NCI-H524 (cell line): ENCODE measurements around the gene ANKLE2.
"Not testable (repeated sequence)": the region's sequence is repeated elsewhere in the genome, so short reads cannot be mapped to it uniquely, and the experiment has no call there.

ENCODE experiments used
- DNase-seq, 2 experiments: peaks; one replicate each; lab custom pipeline; 2025; lab: John Stamatoyannopoulos, UW

ANKLE2 gene

DNA sequence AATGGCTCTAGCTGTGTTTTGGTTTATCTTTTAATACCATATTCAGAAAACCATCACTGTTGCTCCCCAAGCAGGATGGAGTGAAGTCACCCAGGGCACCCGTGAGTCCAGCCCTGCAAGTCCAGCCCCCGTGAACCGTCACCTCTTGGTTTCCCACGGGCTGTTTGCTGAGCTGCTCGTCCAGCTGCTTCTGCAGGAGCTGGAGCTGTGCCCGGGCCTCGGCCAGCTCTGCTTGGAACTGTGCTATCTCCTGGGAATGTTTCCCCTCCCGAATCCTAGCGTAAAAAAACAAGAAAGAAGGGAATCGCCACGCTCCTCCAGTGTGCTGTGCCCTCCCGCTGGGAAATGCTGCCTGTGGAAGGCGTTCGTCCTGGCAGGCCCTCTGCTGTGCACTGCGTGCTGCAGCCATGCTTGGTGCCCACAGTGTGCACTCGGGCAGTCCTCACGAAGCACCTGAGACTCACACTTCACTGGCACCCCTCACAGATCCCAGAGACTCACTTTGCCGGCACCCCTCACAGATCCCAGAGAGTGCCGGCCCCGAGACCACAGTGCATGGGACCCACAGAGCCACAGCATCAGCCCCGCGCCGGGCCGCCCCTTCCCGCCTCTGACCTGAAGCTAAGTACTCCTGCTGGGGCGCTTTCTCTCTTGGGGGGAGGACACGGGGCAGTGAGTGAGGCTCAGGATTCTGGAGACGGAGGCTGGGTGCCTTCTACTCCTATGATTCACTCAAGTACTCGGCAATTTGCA lies 15.4 kb upstream of the ANKLE2 start:
- DNase-seq, result no peak

DNA sequence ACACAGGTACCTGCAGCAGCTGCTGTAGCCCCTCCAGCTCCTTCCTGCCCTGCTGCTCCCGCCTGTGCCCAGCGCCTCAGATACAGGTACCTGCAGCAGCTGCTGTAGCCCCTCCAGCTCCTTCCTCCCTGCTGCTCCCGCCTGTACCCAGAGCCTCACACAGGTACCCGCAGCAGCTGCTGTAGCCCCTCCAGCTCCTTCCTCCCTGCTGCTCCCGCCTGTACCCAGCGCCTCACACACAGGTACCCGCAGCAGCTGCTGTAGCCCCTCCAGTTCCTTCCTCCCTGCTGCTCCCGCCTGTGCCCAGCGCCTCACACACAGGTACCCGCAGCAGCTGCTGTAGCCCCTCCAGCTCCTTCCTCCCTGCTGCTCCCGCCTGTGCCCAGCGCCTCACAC lies 14.6 kb upstream of the ANKLE2 start:
- not testable (repeated sequence) for DNase-seq

DNA sequence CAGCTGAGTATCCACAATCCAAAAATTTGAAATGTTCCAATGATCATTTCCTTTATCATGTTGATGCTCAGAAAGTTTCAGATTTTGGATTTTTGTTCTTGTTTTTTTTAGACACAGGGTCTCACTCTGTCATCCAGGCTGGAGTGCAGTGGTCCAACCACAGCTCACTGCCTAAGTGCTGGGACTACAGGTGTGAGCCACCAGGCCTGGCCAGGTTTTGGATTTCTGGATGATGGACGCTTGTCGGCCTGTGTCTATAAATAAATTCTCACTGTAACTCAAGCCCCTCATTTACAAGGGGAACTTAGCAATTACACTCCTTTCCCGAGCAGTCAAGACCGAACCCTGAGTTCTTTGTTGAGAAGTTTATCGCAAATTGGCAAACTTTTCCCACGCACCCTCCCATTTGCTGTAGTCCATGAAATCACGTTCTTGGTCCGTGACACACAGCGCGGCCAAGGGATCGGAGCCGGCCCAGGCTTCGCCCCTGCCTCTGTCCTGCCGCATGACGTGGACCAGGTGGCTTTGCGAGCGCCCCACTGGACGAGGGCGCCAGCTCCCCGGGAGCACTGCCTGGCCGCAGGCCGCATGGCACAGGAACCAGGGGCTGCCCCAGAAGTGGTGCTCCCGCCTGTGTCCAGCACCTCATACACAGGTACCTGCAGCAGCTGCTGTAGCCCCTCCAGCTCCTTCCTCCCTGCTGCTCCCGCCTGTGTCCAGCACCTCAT lies 14.0 kb upstream of the ANKLE2 start:
- DNase-seq, result no peak

DNA sequence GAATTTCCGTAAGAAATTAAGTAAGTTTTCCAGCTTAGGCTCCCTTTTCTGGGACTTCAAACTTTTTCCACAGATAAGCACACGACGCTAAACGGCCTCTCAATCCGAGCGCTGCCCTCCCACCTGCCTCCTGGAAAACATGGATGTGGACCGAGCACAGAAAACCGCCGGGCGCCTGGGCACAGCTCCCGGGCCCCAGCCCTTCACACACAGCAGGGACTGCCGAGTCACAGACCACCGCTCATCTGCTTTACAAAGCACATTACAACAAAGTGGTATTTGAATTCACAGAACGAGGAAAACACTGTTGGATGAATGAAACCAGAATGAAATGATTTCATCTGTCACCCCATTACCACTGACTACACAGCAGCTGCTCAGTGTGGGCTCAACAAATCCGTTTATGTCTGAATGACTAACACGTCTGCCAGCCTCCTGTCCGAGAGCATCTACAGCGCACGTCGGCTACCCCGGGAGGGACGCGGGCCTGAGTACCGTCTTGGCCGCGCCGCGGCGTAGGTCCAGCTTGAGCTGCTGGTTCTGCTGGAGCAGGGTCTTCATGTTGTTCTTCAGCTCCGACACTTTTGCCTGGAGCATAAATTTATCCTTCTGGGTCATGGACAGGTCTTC lies 13.1 kb upstream of the ANKLE2 start:
- no peak for DNase-seq

DNA sequence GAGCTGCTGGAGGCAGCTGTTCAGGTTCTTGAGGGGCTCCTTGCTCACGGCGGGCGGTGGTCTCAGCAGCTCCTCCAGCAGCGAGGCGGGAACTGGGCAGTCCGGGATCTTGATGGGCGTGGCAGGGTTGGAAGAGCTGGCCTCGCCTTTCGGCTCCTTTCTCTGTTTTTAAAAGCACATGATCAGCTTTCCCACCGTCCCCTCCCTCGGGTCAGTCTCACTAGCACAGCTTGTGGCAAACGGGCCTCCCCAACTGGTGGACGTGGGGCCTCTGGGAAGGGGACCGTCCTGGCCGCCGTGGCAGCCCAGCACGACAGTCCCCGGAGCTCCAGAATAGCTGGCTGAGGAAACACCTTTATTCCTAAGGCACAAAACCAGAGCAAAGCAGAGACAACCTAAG lies 12.5 kb upstream of the ANKLE2 start:
- DNase-seq, result no peak

DNA sequence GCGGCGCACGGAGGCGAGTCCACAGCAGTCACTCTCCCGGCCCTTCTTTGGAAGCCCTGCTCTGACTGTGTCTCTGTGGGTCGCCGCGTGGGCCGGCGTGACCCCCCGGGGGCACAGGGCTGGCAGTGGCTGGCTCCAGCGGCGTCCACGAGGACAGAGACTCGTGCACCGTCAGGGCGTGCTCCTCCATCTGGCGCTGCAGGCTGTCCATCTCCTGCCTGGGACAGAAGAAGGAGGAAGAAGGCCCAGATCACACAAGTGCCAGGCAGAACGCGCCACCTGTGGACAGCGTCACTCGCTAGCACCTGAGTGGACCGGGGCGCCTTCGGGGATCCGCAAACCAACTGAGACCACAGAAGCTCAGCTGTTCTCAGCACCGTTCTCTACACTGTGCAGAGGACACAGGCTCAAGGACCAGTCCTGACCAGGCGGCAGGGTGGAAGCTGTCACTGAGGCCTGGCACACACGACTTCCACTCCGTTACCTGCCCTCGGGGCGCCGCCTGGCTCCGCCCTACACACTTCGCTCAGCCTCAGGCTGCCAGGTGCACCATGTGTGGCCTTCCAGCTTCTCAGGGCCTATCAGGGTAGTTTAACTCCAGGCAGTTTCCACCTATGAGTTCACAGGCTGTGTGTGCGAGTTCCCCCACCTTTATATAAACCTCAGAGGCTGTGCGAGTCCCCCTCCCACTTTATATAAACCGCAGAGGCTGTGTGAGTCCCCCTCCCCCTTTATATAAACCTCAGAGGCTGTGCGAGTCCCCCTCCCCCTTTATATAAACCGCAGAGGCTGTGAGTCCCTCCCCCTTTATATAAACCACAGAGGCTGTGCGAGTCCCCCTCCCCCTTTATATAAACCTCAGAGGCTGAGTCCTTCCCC lies 11.7 kb upstream of the ANKLE2 start:
- DNase-seq, result no peak

DNA sequence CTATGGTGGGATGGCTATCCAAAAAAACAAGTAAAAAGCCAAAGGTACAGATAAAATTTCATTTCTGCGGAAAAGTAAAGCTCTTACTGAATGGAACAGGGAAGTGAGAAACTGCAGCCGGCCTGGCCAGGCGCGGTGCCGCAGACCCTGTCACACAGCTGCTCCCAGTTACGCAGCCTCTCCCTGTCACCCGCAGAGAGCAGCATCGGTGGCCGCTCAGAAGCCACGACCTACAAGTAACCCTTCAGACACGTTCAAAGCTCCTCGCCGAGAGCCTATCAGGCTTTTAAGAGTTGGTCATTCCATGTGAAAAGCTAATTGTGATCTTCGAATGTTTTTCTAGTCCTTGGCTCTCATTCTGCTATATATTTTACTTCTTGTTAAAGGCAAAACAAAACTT lies 11.0 kb upstream of the ANKLE2 start:
- DNase-seq, result no peak

DNA sequence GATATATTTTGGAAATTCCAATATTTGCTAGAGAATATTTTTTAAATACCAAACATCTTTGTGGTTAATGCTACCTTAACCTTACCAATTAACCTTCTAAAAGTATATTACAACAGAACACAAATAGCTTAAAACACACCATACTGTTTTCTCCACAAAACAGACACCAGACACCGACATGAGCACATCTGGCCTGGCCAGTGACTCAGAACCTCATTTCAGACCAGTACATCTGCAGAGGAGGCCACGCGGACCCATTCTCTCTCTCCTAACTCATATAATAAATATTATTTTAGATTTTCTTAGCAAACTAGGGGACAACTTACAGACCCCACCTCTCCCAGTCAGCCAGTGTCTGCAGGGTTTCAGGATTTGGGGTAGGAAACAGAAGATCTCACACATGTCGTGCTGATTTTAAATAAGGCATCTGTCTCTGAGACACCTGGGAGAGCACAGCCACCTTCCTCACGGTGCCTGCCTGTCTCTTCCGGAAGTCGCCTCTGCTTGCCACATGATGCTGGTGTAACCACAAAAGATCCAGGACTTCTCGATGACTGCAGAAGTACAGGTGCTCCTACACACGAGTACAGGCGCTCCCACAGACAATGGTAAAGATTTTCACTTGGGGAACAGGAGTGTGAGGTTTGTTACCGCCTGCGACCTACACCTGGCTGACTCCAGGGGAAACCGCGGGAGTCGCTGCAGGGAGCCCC lies 9.7 kb upstream of the ANKLE2 start:
- no peak for DNase-seq

DNA sequence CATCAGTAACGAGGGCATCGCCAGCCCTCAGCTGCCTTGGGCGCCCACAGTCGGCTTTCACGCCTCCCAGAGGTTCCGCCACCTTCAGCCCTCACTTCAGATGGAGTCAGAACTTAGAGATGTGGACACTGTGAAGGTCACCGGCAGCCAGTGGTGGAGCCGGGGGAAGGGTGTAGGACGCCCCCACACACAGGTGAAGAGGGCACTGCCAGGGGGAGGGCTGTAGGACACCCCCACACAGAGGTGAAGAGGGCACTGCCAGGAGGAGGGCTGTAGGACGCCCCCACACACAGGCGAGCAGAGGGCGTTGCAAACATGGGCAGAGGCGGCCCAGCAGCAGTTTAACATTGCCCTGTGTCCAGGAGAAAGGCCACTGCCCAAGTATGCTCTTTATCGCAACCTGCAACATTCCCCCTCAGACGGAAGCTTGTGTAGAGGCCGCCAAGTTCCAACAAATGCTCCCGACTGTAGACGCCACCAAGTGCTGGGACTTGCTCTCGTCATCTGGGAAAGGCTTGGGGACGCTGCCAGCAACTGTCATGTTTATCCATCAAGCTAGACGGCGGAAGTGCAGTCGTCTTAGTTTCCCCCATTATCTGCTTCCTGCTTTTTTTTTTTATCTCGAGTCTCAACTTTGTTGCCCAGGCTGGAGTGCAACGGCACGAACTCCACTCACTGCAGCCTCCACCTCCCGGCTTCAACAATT lies 4.9 kb upstream of the ANKLE2 start:
- no peak for DNase-seq

DNA sequence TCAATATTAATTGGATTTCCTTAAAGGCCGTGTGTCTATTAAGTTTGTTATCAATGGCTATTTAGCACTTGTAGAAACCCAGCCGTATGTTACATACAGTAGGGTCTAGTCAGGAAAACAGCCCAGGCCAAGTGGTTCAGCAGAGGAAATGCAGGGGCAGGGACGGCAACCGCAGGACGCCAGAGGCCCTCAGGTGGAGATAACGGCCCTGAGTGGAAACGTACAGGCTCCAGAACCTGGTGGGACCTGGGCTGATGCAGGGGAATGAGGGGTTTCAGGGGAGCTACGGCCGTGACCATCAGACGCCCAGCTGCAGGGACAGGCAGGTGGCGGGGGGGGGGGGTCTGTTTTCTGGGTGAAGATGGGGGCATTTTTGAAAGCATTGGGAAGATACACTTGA lies 3.7 kb upstream of the ANKLE2 start:
- DNase-seq, result no peak

DNA sequence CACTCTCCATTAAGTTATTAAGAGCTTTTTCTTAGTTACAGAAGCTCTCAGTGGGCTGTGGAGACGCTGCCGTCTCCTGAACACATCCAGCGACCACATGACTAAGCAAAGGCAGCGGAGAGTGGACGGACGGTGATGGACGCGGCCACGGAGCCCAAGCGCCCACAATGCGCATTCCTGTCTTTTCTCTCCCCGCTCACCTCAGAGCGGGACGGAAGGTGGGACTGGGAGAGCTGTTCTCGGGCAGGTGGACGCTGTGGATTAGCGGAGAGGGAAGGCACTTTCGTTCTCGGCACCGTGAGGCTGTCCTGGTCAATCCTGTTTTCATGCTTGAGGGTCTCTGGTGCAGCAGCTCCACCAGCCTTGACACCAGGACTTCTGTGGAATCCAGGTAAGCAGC lies 2.6 kb upstream of the ANKLE2 start:
- DNase-seq, result no peak

DNA sequence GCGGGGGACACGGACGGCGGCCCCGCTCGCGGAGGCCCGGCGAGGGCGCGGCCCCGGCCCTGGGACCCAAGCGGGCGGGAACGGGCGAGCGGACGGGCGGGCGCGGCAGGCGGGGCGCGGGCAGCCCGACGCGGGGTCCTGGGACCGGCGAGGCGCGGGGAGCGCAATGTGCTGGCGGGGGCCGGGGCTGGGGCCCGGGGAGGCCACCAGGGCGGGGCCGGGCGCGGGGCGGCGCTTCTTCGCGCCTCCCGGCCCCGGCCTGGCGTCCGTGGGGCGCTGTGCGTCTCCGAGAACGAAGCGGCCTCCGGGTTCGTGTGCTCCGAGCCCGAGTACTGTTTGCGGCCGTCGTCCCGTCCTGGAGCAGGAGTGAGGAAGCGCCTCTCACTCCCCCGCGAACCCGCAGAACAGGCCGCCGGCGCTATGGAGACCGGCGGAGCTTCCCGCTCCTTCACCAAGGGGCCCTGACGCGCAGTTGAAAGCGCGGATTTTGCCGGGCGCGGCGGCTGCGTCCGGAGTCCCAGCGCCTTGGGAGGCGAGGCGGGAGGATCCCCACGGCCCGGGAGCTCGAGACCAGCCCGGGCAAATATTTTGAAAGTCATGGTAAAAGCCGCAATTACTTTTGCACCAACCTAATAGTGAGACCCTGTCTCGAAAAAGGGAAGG lies 420 bp upstream of the ANKLE2 start:
- DNase-seq, result peak; percentile 58 to 81

DNA sequence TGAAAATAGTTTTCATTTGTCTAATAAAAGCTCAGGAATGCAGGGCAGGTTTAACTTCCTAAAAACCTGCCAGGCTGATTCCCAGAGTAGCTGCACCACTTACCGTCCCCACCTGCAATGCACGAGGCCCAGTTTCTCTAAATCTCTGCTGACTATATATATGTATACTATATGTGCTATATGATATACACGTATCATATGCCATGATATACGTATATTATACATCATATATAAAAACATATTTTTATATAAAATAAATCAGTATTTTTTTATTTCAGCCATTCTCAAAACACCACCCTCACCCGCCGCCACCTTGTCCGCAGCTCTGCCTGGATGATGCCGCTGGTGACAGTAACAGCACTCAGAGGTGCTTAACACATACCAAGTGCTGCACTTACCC lies 2.3 kb downstream of the ANKLE2 start:
- no peak for DNase-seq

DNA sequence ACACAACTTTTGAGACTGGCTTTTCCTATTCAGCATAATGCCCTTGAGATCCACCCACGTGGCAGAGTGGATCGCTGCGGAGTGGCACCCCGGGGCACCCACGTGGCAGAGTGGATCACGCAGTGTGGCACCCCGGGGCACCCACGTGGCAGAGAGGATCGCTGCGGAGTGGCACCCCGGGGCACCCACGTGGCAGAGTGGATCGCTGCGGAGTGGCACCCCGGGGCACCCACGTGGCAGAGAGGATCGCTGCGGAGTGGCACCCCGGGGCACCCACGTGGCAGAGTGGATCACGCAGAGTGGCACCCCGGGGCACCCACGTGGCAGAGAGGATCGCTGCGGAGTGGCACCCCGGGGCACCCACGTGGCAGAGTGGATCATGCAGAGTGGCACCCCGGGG lies 2.8 kb downstream of the ANKLE2 start:
- DNase-seq, result not testable (repeated sequence)

DNA sequence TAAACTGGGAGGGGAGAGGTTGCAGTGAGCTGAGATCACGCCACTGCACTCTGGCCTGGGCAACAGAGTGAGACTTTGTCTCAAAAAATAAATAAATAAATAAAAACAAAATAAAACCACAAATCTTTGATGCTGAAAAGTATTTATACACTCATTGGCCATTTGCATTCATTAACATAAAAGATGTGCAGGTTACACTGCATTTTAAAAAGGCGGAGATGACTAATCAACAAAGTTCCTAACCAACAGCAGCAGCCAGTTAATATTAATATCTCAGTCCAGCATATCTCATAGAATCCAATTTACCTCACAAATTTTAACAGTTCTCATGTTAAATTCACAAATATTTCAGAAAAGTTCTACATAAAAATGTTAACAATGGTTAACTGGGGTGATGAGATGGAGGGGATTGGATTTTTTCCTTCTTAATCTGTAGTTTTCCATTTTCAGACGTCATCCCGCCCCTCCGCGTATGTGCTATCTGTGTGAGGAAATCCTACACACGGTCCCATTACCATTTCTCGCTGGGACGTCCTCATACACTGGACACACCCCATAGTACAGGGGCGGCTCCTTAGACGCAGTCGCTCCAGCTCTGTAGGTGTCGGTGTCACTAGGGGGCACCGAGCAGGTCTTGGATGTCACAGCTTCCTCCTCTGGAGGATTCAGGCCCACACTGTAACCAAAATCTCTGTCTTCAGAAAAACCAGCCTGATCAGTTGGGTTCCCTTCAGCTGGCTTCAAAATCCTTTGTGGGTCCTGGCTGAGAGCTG lies 7.3 kb downstream of the ANKLE2 start:
- no peak for DNase-seq

DNA sequence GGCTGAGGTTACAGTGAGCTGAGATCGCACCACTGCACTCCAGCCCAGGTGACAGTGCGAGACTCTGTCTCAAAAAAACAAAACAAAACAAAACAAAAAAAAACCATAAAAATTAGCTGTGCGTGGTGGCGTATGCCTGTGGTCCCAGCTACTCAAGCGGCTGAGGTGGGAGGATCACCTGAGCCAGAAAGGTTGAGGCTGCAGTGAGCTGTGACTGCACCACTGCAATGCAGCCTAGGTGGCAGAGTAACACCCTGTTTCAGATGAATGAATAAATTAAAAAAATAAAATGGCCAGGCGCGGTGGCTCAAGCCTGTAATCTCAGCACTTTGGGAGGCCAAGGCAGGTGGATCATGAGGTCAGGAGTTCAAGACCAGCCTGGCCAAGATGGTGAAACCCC lies 8.0 kb downstream of the ANKLE2 start:
- not testable (repeated sequence) for DNase-seq

DNA sequence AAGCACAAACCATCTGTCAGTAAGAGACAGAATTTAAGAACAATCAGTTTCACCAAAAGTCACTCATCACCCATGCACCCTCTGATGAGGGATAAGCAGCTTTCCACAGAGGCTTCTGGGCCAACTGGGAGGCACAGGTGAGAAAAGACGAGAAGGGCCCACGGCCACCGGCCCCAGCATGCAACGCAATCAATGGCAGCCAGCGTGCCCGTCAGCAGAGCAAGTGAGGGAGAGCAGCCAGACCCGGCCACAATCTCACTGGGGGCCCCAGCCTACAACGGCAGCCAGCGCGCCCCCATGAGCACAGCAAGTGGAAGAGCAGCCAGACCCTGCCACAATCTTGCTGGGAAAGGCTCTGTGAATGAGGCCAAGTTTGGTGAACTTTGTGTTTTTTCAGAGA lies 13.3 kb downstream of the ANKLE2 start:
- DNase-seq, result no peak

DNA sequence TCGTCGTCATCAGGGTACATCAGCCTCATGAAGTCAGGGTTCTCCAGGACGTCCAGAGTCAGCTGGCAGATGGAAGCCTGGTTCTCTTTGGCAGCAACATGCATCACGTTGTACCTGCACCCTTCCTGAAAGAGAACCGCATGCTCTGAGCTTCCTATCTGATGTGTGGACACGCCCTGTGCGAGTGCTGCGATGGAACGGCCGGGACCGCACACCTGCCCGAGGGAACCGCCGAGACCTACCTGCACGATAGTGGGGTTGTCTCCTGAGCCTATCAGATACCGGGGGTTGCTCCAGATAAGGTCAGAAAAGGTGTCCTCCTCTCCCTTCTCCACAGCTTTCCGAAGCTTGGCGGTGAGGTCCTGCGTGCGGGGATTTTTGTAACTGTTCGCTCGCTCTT lies 13.7 kb downstream of the ANKLE2 start:
- no peak for DNase-seq

DNA sequence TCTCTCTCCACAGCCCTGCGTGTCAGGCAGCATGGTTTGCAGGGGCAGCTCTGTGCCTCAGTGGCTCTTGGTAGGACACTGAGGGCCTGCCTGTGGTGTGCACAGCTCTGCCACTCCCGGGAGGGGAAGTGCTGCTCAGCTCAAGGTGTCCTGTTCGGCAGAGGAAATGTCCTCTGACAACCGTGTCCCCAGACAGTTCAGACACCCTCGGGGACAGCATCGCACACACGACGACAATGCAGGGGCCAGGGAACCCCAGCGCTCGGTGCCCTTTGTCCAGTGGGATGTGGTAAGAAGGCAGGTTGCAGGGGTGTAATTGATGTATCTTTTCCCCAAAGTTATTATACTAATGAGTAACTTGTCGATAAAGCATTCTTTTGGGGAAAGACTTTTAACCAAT lies 14.2 kb downstream of the ANKLE2 start:
- no peak for DNase-seq

DNA sequence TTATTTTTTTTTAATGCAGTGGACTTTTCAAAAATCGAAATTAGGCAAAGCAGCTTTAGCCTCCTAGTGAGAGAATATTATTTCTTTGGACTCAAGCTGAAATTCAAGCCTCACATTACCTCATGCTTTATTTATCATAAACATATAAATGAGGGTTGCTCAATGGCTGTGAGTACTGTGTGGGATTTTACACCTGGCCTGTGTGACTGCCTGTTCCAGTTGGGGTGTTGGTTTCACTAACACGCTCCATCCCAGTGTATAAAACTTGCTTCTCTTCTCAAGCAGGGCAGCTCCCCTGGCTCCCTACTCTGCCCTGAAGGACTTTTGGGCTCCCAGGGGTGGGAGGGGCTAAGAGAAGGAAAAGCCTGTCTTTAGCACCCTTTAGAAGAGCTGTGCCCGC lies 15.0 kb downstream of the ANKLE2 start:
- no peak for DNase-seq
